GM13977 (cell line): ENCODE data around the gene ZSWIM3.

Experiments used
- DNase-seq: peaks from one replicate; pipeline ENCODE4 v3.0.0; 2012; ENCODE audit warnings: low spot score
- in situ Hi-C: fragments of 300-500 bp; cut with MboI; formaldehyde crosslinking; loops from one replicate; pipeline ENCODE4 v1.12.0; 2022; ENCODE audit warnings: low sequenced_read_pairs, low pct_unique_long_range_greater_than_20kb, mixed read lengths, inconsistent platforms; ENCODE audit not compliant: unreplicated experiment
- TF ChIP-seq, protein P1 (sequence below): IDR thresholded peaks from 2 replicates; pipeline ENCODE4 v1.5.1; 2012; ENCODE audit warnings: mild to moderate bottlenecking, control low read depth; ENCODE audit not compliant: insufficient read depth; ENCODE audit errors: extremely low read depth, missing control alignments

Gene ZSWIM3

DNA sequence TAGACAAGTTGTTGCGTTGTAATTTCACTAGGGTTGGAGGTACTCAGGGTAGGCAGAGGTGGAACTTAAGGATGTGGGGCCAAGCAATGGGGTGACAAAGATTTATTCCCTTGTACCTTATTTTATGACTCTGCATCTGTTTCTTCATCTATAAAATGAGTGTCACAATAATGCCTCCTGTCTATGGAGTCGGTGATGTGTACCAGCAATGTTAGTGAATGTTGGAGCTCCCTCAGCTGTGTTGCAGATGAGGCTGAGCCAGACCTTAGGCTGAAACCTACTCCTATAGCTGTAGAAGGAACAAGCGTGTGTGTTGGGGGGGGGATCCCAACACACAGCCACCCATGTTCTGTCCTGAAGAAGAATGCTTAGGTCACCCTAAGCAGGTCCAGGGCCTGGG, 40.5 kb upstream of the ZSWIM3 start:
- in situ Hi-C loops: no loop called here
- TF ChIP-seq, protein P1, sequence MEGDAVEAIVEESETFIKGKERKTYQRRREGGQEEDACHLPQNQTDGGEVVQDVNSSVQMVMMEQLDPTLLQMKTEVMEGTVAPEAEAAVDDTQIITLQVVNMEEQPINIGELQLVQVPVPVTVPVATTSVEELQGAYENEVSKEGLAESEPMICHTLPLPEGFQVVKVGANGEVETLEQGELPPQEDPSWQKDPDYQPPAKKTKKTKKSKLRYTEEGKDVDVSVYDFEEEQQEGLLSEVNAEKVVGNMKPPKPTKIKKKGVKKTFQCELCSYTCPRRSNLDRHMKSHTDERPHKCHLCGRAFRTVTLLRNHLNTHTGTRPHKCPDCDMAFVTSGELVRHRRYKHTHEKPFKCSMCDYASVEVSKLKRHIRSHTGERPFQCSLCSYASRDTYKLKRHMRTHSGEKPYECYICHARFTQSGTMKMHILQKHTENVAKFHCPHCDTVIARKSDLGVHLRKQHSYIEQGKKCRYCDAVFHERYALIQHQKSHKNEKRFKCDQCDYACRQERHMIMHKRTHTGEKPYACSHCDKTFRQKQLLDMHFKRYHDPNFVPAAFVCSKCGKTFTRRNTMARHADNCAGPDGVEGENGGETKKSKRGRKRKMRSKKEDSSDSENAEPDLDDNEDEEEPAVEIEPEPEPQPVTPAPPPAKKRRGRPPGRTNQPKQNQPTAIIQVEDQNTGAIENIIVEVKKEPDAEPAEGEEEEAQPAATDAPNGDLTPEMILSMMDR: no peak
- DNase-seq: no peak

DNA sequence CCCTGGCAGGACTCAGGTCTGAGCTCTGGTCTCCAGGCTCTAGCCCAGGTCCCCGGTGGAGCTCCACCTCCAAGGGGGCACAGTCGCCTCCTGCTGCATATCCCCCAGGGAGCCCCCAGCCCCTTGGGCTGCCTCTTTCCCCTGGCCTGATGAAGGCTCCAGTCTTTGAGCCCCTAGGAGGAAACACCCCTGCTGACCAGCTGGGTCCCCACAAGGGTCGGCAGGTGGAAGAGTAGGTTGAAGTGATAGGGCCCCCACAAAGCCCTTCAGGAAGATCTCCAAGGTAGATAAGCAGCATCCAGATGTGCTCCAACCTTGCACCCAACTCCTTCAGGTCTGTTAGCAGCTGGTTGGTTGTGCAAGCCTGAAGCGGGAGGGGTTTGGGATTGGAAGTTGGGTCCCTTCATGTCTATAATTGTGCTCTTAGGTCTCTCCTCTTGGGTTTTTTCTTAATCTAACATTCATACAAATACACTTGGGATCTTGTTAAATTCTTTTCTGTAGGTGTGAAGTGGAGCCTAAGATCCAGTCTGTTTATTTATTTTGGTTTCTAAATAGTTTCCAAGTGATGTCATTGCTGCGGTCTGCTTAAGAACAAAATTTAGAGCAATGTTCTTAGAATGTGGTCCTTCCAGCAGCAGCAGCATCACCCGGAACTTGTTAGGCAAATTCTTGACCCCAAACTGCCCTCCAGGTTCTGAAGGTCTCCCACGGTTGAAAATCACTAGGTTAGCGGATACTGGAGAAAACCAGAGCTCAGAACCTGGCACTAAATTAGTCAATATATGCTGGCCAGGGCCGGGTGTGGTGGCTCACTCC, 39.8 kb upstream of the ZSWIM3 start:
- no peak for DNase-seq
- in situ Hi-C loops: no loop called here
- TF ChIP-seq, protein P1: no peak

DNA sequence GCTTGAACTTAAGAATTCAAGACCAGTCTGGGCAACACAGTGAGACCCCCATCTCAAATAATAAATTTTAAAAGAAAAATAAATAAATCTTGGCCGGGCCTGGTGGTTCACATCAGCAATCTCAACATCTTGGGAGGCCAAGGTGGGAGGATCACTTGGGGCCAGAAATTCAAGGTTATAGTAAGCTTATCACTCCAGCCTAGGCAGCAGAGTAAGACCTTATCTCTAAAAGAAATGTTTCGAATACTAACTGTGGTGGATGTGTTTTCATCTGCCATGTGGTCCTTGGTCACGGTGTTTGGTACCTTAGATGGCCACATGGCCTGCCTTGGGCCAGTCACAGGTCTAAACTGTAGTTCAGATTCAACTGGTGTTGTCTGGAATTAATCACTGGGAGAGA, 39.2 kb upstream of the ZSWIM3 start:
- no peak for DNase-seq
- in situ Hi-C loops: no loop called here
- TF ChIP-seq, protein P1: no peak

DNA sequence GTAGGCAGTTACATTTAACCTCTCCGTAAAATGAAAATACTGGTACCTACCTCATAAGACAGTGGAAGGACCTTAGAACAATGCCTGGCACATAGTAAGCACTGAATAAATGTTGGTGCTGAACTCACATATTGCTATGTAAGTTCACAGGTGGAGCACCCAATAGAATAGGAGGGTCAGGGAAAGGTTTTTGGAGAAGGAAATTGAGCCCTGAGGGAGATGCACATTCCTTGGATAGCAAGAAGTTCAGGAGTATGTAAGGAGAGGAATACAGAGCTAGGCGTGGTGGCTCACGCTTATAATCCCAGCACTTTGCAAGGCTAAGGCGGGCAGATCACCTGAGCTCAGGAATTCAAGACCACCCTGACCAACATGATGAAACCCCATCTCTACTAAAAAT, 37.9 kb upstream of the ZSWIM3 start:
- no peak for DNase-seq
- in situ Hi-C loops: no loop called here
- TF ChIP-seq, protein P1: no peak

DNA sequence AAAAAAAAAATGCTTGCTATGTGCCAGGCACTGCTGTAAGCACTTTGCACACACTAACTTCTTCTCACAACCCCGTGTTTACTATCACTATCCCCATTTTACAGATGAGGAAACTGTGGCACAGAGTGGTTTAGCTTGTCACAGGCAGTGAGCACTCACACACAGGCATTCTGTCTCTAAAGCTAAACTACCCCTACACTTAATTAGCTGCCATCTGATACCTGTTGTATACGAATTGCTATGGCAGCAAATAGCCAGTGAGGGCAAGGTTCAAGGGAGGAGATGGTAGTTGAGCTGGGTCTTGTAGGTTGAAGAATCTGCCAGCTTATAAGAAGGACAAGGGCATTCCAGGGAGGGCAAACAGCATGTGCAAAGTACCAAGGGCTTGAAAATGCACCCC, 35.5 kb upstream of the ZSWIM3 start:
- DNase-seq: no peak
- in situ Hi-C loops: no loop called here
- TF ChIP-seq, protein P1: no peak

DNA sequence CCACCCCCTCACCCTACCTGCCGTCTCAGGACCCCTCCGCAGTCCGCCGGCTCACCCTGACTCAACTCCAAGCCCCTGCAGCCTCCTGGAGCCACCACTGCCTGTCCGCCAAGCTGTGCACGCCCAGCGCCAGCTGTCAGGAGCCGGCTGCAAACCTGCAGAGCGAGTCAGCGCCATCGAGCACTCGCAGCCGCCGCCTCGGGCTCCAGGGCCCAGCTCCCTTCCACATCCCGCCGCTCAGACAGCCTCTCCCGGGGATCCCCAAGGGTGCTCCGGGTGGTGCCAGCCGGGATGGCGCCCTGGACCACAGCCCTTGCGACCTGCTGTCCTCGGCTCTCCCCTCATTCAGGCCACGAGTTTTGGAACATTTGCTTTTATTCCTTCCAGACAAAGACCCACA, 34.6 kb upstream of the ZSWIM3 start:
- TF ChIP-seq, protein P1: no peak
- in situ Hi-C loops: no loop called here
- DNase-seq: no peak
